SK-N-SH (cell line): ENCODE measurements around the gene APBA3. TPM values are rescaled to one million over a fixed set of nuclear protein-coding genes. Genes with fewer than 3 reads are reported as not detected.

Experiments used
- CTCF ChIA-PET: fragments of 300-600, 350-600 bp; formaldehyde crosslinking; extraction: SDS; loops from one replicate; lab custom pipeline; 2021; lab: Yijun Ruan, JAX
- POLR2A ChIA-PET: fragments of 350-600 bp; sonication (Branson Sonifier 250); formaldehyde crosslinking; extraction: SDS; loops from one replicate; lab custom pipeline; 2020; ENCODE audit warnings: antibody characterized with exemption, inconsistent platforms; lab: Yijun Ruan, JAX
- DNase-seq: peaks from one replicate; pipeline ENCODE4 v3.0.0; 2012
- H2AFZ ChIP-seq: fragments of 200-600 bp; sonication (generic); 2 replicates; pipeline ENCODE4 v1.8.1; 2016; ENCODE audit warnings: antibody characterized with exemption, mild to moderate bottlenecking, low read depth
- H3F3A ChIP-seq: fragments of 200-600 bp; sonication (generic); replicated peaks from 2 replicates; pipeline ENCODE3; 2016; ENCODE audit warnings: antibody characterized with exemption, mild to moderate bottlenecking; ENCODE audit not compliant: insufficient read depth
- H3K27ac ChIP-seq, 2 experiments: fragments of 200-500 bp in 1 of 2; fragments of 200-600 bp in 1 of 2; sonication (Bioruptor generic) in 1 of 2; sonication (generic), shearing (Covaris generic) in 1 of 2; 2 replicates each; pipeline versions ENCODE4 v1.5.1 to v1.6.1; 2014 to 2016; ENCODE audit warnings: low read depth in 2 of 2, inconsistent platforms in 1 of 2, low read length in 1 of 2, mild to moderate bottlenecking in 1 of 2, mixed read lengths in 1 of 2
- H3K27me3 ChIP-seq: fragments of 200-600 bp; sonication (generic), shearing (Covaris generic); 2 replicates; pipeline ENCODE4 v1.6.1; 2016; ENCODE audit warnings: mixed run types; ENCODE audit not compliant: insufficient read depth
- H3K36me3 ChIP-seq, 2 experiments: fragments of 200-500 bp in 1 of 2; fragments of 200-600 bp in 1 of 2; sonication (Bioruptor generic) in 1 of 2; sonication (generic) in 1 of 2; replicated peaks in 1 of 2; 2 replicates each; pipeline versions ENCODE3 to v1.5.1; 2014 to 2016; ENCODE audit warnings: low read length in 1 of 2, mild to moderate bottlenecking in 1 of 2; ENCODE audit not compliant: insufficient read depth in 2 of 2, control insufficient read depth in 1 of 2
- H3K4me1 ChIP-seq, 2 experiments: fragments of 200-500 bp in 1 of 2; fragments of 200-600 bp in 1 of 2; sonication (Bioruptor generic) in 1 of 2; sonication (generic), shearing (Covaris generic) in 1 of 2; 2 replicates each; pipeline versions ENCODE4 v1.5.1 to v1.6.1; 2014 to 2016; ENCODE audit warnings: low read depth in 1 of 2, low read length in 1 of 2, mixed run types in 1 of 2; ENCODE audit not compliant: insufficient read depth in 2 of 2, control insufficient read depth in 1 of 2
- H3K4me2 ChIP-seq: fragments of 200-600 bp; sonication (generic), shearing (Covaris generic); 2 replicates; pipeline ENCODE4 v1.6.1; 2017; ENCODE audit warnings: mixed run types
- H3K4me3 ChIP-seq, 2 experiments: fragments of 200-500 bp in 1 of 2; fragments of 200-600 bp in 1 of 2; sonication (Bioruptor generic) in 1 of 2; sonication (generic), shearing (Covaris generic) in 1 of 2; 2 replicates each; pipeline versions ENCODE4 v1.5.1 to v1.8.1; 2014 to 2016; ENCODE audit warnings: low read depth in 2 of 2, inconsistent platforms in 1 of 2, low read length in 1 of 2, mild to moderate bottlenecking in 1 of 2, mixed read lengths in 1 of 2, moderate library complexity in 1 of 2
- H3K79me2 ChIP-seq: fragments of 200-600 bp; sonication (generic); 2 replicates; pipeline ENCODE4 v1.8.1; 2017; ENCODE audit warnings: mild to moderate bottlenecking; ENCODE audit not compliant: insufficient read depth
- H3K9ac ChIP-seq: fragments of 200-600 bp; sonication (generic); 2 replicates; pipeline ENCODE4 v1.6.1; 2017; ENCODE audit warnings: mixed run types
- H3K9me2 ChIP-seq: fragments of 200-600 bp; sonication (generic); 2 replicates; pipeline ENCODE4 v1.6.1; 2017; ENCODE audit warnings: mixed run types
- H3K9me3 ChIP-seq: fragments of 200-600 bp; sonication (generic); 2 replicates; pipeline ENCODE4 v1.6.1; 2017; ENCODE audit warnings: mixed run types, mild to moderate bottlenecking, moderate library complexity
- H4K20me1 ChIP-seq: fragments of 200-600 bp; sonication (generic); 2 replicates; pipeline ENCODE4 v1.6.1; 2017; ENCODE audit warnings: mild to moderate bottlenecking, mixed run types; ENCODE audit not compliant: insufficient read depth
- FOXJ3 ChIP-seq: sonication (generic); formaldehyde crosslinking; IDR thresholded peaks from 2 replicates; pipeline ENCODE4 v1.5.1; 2020; ENCODE audit warnings: mild to moderate bottlenecking, missing genetic modification reagents
- JUND ChIP-seq: IDR thresholded peaks from 2 replicates; pipeline ENCODE4 v1.4.0; 2012
- MEF2A ChIP-seq: IDR thresholded peaks from 2 replicates; pipeline ENCODE4 v1.4.0; 2012; ENCODE audit warnings: low read depth, borderline replicate concordance
- NFIC ChIP-seq: IDR thresholded peaks from 2 replicates; pipeline ENCODE4 v1.4.0; 2012; ENCODE audit warnings: borderline replicate concordance
- NRF1 ChIP-seq: IDR thresholded peaks from 2 replicates; pipeline ENCODE4 v1.6.1; 2012; ENCODE audit warnings: low read depth, mild to moderate bottlenecking, low read length
- RXRA ChIP-seq: IDR thresholded peaks from 2 replicates; pipeline ENCODE4 v1.4.0; 2012; ENCODE audit warnings: low read depth, mild to moderate bottlenecking, borderline replicate concordance
- SMC3 ChIP-seq: IDR thresholded peaks from 2 replicates; pipeline ENCODE4 v1.6.1; 2012; ENCODE audit warnings: low read depth, low read length, improper control_type of control experiment
- TEAD4 ChIP-seq: IDR thresholded peaks from 2 replicates; pipeline ENCODE4 v1.4.0; 2012; ENCODE audit warnings: mild to moderate bottlenecking, borderline replicate concordance; ENCODE audit not compliant: insufficient read depth
- WGBS: methylation state at CpG from one replicate; pipeline ENCODE4 v1.1.6; 2017; ENCODE audit warnings: low lambda C conversion rate; 5-methylcytosine and 5-hydroxymethylcytosine counted together
- polyA plus RNA-seq, 3 experiments: library from polyadenylated mRNA; depleted of rRNA; stranded (reverse); fragments of >200 nt; gene quantifications; 2 replicates each; pipeline ENCODE4 v1.2.3, GENCODE V29; 2012
- TF ChIP-seq, protein P1 (sequence below): fragments of 150-350 bp; IDR thresholded peaks from 2 replicates; pipeline ENCODE4 v1.6.1; 2016; ENCODE audit warnings: mild to moderate bottlenecking, low read depth, low read length
- TF ChIP-seq, protein P2 (sequence below): fragments of 150-350 bp; IDR thresholded peaks from 2 replicates; pipeline ENCODE4 v1.6.1; 2017; ENCODE audit warnings: antibody characterized with exemption, low read length, low read depth, borderline replicate concordance
- TF ChIP-seq, protein P3 (sequence below): fragments of 200-600 bp; sonication (generic); IDR thresholded peaks from 2 replicates; pipeline ENCODE4 v1.6.1; 2017; ENCODE audit warnings: antibody characterized with exemption, mild to moderate bottlenecking, moderate library complexity
- TF ChIP-seq, protein P4 (sequence below): IDR thresholded peaks from 2 replicates; pipeline ENCODE4 v1.4.0; 2012; ENCODE audit warnings: low read depth

APBA3 gene
- polyA plus RNA-seq, 1 of the 3 experiments (the other 2 are of a cell fraction), result 10.6 TPM

DNA sequence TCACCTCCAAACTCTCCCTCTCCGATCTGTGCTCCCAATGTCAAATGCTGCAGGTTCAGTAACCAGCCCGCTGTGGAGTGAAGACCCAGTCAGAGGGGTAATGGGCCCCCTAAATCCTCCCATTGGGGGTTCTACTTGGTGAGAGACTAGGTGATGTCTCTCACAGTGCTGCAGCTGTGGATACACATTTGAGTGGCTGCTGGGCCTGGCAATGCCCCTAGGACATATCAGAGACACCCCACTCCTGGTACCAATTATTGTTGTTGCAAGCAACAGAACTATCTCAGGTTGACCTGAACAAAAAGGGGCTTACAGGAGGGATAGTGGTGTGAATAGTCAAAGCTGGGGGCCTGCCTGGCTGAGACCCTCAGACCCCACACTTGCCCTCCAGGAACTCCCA, 20.1 kb upstream of the APBA3 start:
- POLR2A ChIA-PET, result no interaction called here
- WGBS, result 59% methylated on average over 2 of the region's 2 CpGs
- H3K27me3 ChIP-seq, result peaks cover 48% of the 10 kb centered on the region
- no peak for TF ChIP-seq FOXJ3 (CRISPR knock-in tag)
- TF ChIP-seq MEF2A, result no peak
- TF ChIP-seq JUND, result no peak
- TF ChIP-seq, protein P1, sequence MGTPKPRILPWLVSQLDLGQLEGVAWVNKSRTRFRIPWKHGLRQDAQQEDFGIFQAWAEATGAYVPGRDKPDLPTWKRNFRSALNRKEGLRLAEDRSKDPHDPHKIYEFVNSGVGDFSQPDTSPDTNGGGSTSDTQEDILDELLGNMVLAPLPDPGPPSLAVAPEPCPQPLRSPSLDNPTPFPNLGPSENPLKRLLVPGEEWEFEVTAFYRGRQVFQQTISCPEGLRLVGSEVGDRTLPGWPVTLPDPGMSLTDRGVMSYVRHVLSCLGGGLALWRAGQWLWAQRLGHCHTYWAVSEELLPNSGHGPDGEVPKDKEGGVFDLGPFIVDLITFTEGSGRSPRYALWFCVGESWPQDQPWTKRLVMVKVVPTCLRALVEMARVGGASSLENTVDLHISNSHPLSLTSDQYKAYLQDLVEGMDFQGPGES, result no peak
- no peak for TF ChIP-seq SMC3
- no peak for TF ChIP-seq RXRA
- TF ChIP-seq TEAD4, result no peak
- TF ChIP-seq NFIC, result no peak
- TF ChIP-seq, protein P2, sequence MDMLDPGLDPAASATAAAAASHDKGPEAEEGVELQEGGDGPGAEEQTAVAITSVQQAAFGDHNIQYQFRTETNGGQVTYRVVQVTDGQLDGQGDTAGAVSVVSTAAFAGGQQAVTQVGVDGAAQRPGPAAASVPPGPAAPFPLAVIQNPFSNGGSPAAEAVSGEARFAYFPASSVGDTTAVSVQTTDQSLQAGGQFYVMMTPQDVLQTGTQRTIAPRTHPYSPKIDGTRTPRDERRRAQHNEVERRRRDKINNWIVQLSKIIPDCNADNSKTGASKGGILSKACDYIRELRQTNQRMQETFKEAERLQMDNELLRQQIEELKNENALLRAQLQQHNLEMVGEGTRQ, result no peak
- TF ChIP-seq NRF1, result no peak
- TF ChIP-seq, protein P3, sequence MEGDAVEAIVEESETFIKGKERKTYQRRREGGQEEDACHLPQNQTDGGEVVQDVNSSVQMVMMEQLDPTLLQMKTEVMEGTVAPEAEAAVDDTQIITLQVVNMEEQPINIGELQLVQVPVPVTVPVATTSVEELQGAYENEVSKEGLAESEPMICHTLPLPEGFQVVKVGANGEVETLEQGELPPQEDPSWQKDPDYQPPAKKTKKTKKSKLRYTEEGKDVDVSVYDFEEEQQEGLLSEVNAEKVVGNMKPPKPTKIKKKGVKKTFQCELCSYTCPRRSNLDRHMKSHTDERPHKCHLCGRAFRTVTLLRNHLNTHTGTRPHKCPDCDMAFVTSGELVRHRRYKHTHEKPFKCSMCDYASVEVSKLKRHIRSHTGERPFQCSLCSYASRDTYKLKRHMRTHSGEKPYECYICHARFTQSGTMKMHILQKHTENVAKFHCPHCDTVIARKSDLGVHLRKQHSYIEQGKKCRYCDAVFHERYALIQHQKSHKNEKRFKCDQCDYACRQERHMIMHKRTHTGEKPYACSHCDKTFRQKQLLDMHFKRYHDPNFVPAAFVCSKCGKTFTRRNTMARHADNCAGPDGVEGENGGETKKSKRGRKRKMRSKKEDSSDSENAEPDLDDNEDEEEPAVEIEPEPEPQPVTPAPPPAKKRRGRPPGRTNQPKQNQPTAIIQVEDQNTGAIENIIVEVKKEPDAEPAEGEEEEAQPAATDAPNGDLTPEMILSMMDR, result no peak
- TF ChIP-seq, protein P4, sequence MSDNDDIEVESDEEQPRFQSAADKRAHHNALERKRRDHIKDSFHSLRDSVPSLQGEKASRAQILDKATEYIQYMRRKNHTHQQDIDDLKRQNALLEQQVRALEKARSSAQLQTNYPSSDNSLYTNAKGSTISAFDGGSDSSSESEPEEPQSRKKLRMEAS, result no peak
- TF ChIP-seq, all 33 proteins: peak for 0
- no peak for DNase-seq
- CTCF ChIA-PET, result interaction anchor here (1.1 to 2.9 kb wide), 3 partner anchors 39 to 67 kb away, joined by 3 to 10 read pairs (median 3); no protein-coding TSS in a partner anchor
- Histone ChIP-seq H3F3A (no peaks in the 10 kb centered on the region), H3K9me2 (no peaks in the 10 kb centered on the region), H2AFZ (no peak overlapping the region), H3K4me2 (no peak overlapping the region), H3K27ac (no peak overlapping the region), H3K9ac (no peak overlapping the region), H3K4me1 (no peaks in the 10 kb centered on the region; a peak in 1 of 4 replicates), H3K79me2 (no peaks in the 10 kb centered on the region), H4K20me1 (no peaks in the 10 kb centered on the region), H3K9me3 (peaks cover 9% of the 10 kb centered on the region), H3K4me3 (no peak overlapping the region; a peak in 1 of 4 replicates), H3K36me3 (no peaks in the 10 kb centered on the region)

DNA sequence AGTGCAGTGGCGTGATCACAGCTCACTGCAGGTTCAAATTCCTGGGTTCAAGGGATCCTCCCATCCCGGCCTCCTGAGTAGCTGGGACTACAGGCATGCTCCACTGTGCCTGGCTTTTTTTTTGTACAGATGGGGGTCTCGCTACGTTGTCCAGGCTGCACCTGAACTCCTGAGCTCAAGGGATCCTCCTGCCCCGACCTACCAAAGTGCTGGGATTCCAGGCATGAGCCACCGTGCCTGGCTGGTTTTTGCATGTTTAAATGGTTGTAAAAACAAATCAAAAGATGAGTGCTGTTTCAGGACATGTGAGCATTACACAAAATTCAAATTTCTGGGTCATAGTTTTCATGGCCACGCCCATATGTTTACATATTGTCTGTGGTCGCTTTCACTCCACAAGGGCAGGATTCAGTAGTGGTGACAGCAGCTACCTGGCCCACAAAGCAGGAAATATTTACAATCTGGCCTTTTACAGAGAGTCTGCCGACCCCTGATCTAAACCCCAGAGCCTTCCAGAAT, 19.4 kb upstream of the APBA3 start:
- H3K27me3 ChIP-seq, result peaks cover 48% of the 10 kb centered on the region
- H4K20me1 ChIP-seq, result no peaks in the 10 kb centered on the region
- no peak for DNase-seq
- H3K4me1 ChIP-seq, result no peaks in the 10 kb centered on the region; a peak in 1 of 4 replicates
- H3K9me3 ChIP-seq, result peaks cover 9% of the 10 kb centered on the region
- no peak overlapping the region for H3K27ac ChIP-seq
- no peak overlapping the region for H3K4me2 ChIP-seq
- H3K4me3 ChIP-seq, result no peak overlapping the region
- WGBS, result 44% methylated on average over 8 of the region's 9 CpGs
- ChIA-PET POLR2A (no interaction called here), CTCF (interaction anchor here (0.6 to 2.9 kb wide), 4 partner anchors 20 to 41 kb away, joined by 3 to 10 read pairs (median 3); partner anchors contain the start of gene APBA3)
- H3K36me3 ChIP-seq, result no peaks in the 10 kb centered on the region
- no peak overlapping the region for H2AFZ ChIP-seq
- no peak overlapping the region for H3K9ac ChIP-seq
- TF ChIP-seq, protein P1, result no peak
- no peak for TF ChIP-seq RXRA
- no peaks in the 10 kb centered on the region for H3F3A ChIP-seq
- H3K9me2 ChIP-seq, result no peaks in the 10 kb centered on the region
- no peaks in the 10 kb centered on the region for H3K79me2 ChIP-seq
